KOPT-K1 (cell line): ENCODE measurements around the gene KCNJ15.

Experiments
- H3K27ac ChIP-seq: fragments of 200-600 bp; sonication (generic); 2 replicates; pipeline ENCODE4 v1.5.1; 2016; ENCODE audit warnings: antibody characterized with exemption, mild to moderate bottlenecking, low read depth, low read length; ENCODE audit not compliant: poor library complexity, severe bottlenecking
- H3K36me3 ChIP-seq: fragments of 200-600 bp; sonication (generic); 2 replicates; pipeline ENCODE4 v1.5.1; 2017; ENCODE audit warnings: antibody characterized with exemption, mild to moderate bottlenecking, low read length, moderate library complexity; ENCODE audit not compliant: insufficient read depth
- H3K9me3 ChIP-seq: fragments of 200-600 bp; sonication (generic); 2 replicates; pipeline ENCODE4 v1.5.1; 2017; ENCODE audit warnings: antibody characterized with exemption, low read length, mild to moderate bottlenecking; ENCODE audit not compliant: insufficient read depth, poor library complexity, severe bottlenecking

The KCNJ15 gene

GRCh38 chr21:38312822-38313221 is 56.0 kb downstream of the KCNJ15 start:
- Histone ChIP-seq H3K27ac (no peak overlapping the region), H3K9me3 (no peaks in the 10 kb centered on the region), H3K36me3 (no peaks in the 10 kb centered on the region)

DNA sequence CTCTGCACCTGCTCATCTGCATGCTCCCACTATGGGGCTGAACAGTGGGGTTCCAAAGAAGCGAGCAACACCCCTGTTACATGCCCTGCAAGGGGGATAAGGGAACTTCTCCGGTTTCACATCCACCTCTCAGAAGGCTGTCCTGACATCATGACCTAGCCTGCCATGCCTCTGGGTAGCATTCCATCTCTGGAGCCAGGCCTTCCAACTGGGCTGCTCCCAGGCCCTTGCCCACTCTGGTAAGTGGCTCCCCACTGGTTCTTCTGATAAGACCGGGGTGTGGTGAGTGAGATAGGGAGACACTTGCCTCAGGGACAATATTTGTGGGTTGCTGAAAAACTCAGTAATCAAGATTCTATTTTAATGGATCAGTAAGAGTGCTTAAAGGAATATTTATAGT is 57.8 kb downstream of the KCNJ15 start:
- Histone ChIP-seq H3K9me3 (no peaks in the 10 kb centered on the region), H3K27ac (no peak overlapping the region), H3K36me3 (no peaks in the 10 kb centered on the region)

- no peaks in the 10 kb centered on the region for H3K9me3 ChIP-seq
- H3K36me3 ChIP-seq: no peaks in the 10 kb centered on the region
- no peak overlapping the region for H3K27ac ChIP-seq
Measured at GRCh38 chr21:38315122-38315521, 58.3 kb downstream of the KCNJ15 start.

DNA sequence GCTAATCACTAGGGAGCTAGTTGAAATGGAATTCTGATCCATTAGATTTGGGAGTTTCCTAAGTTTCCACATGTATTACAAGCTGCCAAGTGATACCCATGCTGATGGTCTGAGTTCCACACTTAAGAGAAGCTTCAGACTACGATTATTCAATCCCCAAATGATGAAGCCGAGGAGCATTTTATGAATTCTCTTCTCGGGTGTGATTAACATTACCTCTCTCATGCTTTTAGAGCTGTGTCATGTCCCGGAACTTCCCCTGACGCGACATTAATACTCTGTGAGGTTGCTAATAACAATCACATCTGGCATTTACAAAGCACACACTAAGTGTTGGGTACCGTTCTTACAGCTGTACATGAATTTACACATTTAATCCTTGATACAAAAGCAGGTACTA is 63.0 kb downstream of the KCNJ15 start:
- H3K27ac ChIP-seq: no peak overlapping the region
- H3K36me3 ChIP-seq: no peaks in the 10 kb centered on the region
- H3K9me3 ChIP-seq: no peaks in the 10 kb centered on the region

- Histone ChIP-seq H3K36me3 (no peaks in the 10 kb centered on the region), H3K27ac (no peak overlapping the region), H3K9me3 (no peaks in the 10 kb centered on the region)
Measured at GRCh38 chr21:38321568-38321967, 64.8 kb downstream of the KCNJ15 start.

DNA sequence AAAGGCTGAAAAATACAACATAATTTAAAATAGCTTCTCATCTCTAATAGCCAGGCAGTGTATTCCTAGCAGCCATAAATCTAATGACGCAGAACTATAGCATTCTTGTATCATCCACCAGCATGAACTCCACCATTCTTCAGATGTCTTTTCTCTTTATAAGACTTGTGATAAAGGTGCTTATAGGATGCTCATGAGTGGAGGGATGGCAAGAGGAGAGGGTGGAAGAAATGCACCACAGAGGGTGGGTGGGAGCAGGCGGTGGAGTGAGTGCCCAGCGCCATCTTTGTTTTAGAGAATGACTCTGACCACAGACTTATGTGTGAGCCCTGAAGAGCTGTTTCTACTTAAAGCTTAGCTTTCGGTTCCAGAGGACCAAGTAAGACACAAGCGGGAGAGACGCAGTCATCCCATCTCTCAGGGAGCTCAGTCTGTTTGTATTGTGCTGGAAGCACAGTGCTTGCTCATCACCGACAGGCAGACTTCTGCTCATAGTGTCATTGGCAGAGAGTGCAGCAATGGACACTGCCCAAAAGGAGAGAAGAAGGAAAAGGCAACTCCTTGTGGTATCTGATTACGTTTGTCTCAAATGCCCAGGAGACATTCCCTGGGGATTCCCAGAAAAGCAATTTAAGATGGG is 65.6 kb downstream of the KCNJ15 start:
- Histone ChIP-seq H3K27ac (no peak overlapping the region), H3K9me3 (no peaks in the 10 kb centered on the region), H3K36me3 (no peaks in the 10 kb centered on the region)

GRCh38 chr21:38323721-38324531 is 67.1 kb downstream of the KCNJ15 start:
- H3K36me3 ChIP-seq: no peaks in the 10 kb centered on the region
- no peak overlapping the region for H3K27ac ChIP-seq
- H3K9me3 ChIP-seq: no peaks in the 10 kb centered on the region

GRCh38 chr21:38325216-38325615 is 68.4 kb downstream of the KCNJ15 start:
- no peaks in the 10 kb centered on the region for H3K36me3 ChIP-seq
- no peak overlapping the region for H3K27ac ChIP-seq

DNA sequence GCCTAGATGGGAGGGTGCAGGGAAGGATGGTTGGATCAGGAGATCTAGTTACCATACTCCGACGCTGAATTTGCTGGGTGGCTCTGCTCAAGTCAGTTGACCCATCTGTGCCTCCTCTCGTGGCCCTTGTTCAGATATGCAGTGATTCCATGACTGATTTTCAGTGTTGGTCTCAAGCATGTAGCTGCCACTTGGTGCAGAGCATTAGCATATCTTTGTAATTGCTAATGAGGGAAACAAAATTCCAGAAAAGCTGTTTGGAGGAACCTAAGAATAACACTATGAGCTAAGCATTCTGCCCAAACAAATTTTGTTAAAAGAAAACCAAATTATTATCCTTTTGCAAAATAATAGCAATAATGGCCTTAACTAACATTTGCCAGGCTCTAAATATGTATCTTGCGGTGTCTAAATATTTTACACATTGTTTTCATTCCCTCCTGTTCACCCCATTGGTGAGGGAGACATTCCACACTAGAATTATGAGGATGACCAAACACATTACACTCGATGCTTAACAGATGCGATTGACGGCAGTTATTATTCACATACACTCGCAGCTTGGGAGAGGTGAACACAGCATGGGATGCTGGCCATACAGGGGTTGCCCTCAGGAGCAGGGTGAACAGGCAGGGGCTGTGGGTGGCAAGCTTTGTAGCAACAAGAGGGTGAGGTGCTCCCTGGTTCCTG is 69.1 kb downstream of the KCNJ15 start:
- no peak overlapping the region for H3K27ac ChIP-seq

More at GRCh38 chr21:38325216-38325615, 68.4 kb downstream of the KCNJ15 start:
- no peaks in the 10 kb centered on the region for H3K9me3 ChIP-seq

GRCh38 chr21:38326429-38326828 is 69.6 kb downstream of the KCNJ15 start:
- Histone ChIP-seq H3K36me3 (no peaks in the 10 kb centered on the region), H3K9me3 (peaks cover 5% of the 10 kb centered on the region), H3K27ac (no peak overlapping the region)

More for the DNA sequence above, 69.1 kb downstream of the KCNJ15 start:
- no peaks in the 10 kb centered on the region for H3K36me3 ChIP-seq
- H3K9me3 ChIP-seq: no peaks in the 10 kb centered on the region

DNA sequence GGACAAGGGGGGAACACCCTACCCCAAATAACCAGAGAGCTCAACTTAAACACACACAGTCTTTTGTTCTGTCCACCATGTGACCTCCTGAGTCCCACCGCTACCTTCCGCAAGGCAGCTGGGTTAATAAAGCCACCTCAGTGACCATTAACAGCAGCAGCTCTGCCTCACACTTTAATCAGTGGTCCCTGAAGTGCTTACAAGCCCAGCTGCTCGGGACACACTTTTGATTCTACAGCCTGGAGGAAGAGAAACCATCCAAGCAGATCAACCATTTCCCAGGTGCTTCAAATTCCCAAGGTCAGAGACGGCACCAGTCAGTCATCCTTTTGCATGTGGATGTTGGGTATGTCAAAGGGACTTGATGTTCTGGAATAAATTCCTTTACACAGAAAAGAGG is 70.1 kb downstream of the KCNJ15 start:
- Histone ChIP-seq H3K27ac (no peak overlapping the region), H3K36me3 (no peaks in the 10 kb centered on the region), H3K9me3 (peaks cover 5% of the 10 kb centered on the region)

- Histone ChIP-seq H3K9me3 (peaks cover 5% of the 10 kb centered on the region), H3K36me3 (no peaks in the 10 kb centered on the region), H3K27ac (no peak overlapping the region)
Measured at GRCh38 chr21:38327984-38328383, 71.2 kb downstream of the KCNJ15 start.

GRCh38 chr21:38329162-38329561 is 72.4 kb downstream of the KCNJ15 start:
- Histone ChIP-seq H3K36me3 (no peaks in the 10 kb centered on the region), H3K9me3 (peaks cover 5% of the 10 kb centered on the region), H3K27ac (no peak overlapping the region)

- Histone ChIP-seq H3K36me3 (no peaks in the 10 kb centered on the region), H3K27ac (no peak overlapping the region), H3K9me3 (peaks cover 5% of the 10 kb centered on the region)
Measured at GRCh38 chr21:38330666-38331065, 73.9 kb downstream of the KCNJ15 start.
